HCT116 (cell line): ENCODE results near the gene ASB10. TPM values are rescaled to one million over a fixed set of nuclear protein-coding genes. Genes with fewer than 3 reads are reported as not detected.

Experiments used
- ATAC-seq: fragments of 200-7000 bp; cut with Tn5 transposase; 2 replicates; pipeline ENCODE4 v1.9.1; 2020; ENCODE audit warnings: mild to moderate bottlenecking, moderate library complexity
- BruUV-seq: library from RNA; stranded (reverse); fragments of 400-500 nt; replicated peaks from 2 replicates; lab custom pipeline; 2021; lab: Mats Ljungman, UMichigan
- CTCF ChIA-PET: fragments of 300-600 bp; sonication (Branson Sonifier 250); formaldehyde crosslinking; loops from one replicate; lab custom pipeline; 2021; ENCODE audit warnings: antibody characterized with exemption; lab: Charles Lee
- POLR2A ChIA-PET: fragments of 300-600, 350-600 bp; sonication (Branson Sonifier 250); formaldehyde crosslinking; loops from one replicate; lab custom pipeline; 2021; ENCODE audit warnings: antibody characterized with exemption; lab: Charles Lee
- RAD21 ChIA-PET, 2 experiments: fragments of 300-600 bp; sonication (Branson Sonifier 250); formaldehyde crosslinking; loops; one replicate each; lab custom pipeline; 2023; ENCODE audit warnings: low total read pairs in 2 of 2; ENCODE audit not compliant: uncharacterized antibody in 2 of 2, unreplicated experiment in 2 of 2, low non-redundant PET in 1 of 2; lab: Charles Lee
- DNase-seq: peaks from one replicate; pipeline ENCODE4 v3.0.0-alpha.2; 2010; ENCODE audit warnings: low read depth, low spot score
- H2AFZ ChIP-seq: fragments of 200-600 bp; shearing (Covaris generic), sonication (generic); 2 replicates; pipeline ENCODE4 v1.6.1; 2017; ENCODE audit warnings: low read depth, mixed run types, mixed read lengths, antibody characterized with exemption, low read length; ENCODE audit not compliant: poor library complexity, severe bottlenecking
- H3K27ac ChIP-seq: 2 replicates; pipeline ENCODE4 v1.5.1; 2012; ENCODE audit warnings: low read depth, low read length
- H3K27me3 ChIP-seq: fragments of 200-600 bp; sonication (generic); 2 replicates; pipeline ENCODE4 v1.6.1; 2016; ENCODE audit warnings: mixed run types, low read length, mixed read lengths; ENCODE audit not compliant: insufficient read depth
- H3K36me3 ChIP-seq, 2 experiments: fragments of 200-500 bp in 1 of 2; fragments of 200-600 bp in 1 of 2; sonication (Bioruptor generic) in 1 of 2; sonication (generic) in 1 of 2; 2 replicates each; pipeline versions ENCODE4 v1.5.1 to v1.6.1; 2014 to 2016; ENCODE audit warnings: low read length in 2 of 2, inconsistent platforms in 1 of 2, mixed read lengths in 1 of 2, mixed run types in 1 of 2; ENCODE audit not compliant: insufficient read depth in 2 of 2, control insufficient read depth in 1 of 2
- H3K4me1 ChIP-seq, 2 experiments: fragments of 200-600 bp in 1 of 2; sonication (generic) in 1 of 2; 2 replicates each; pipeline versions ENCODE4 v1.5.1 to v1.6.1; 2012 to 2017; ENCODE audit warnings: low read length in 2 of 2, inconsistent platforms in 1 of 2, mild to moderate bottlenecking in 1 of 2, mixed read lengths in 1 of 2, mixed run types in 1 of 2, moderate library complexity in 1 of 2; ENCODE audit not compliant: insufficient read depth in 2 of 2, control insufficient read depth in 1 of 2
- H3K4me2 ChIP-seq: fragments of 200-600 bp; sonication (generic); 2 replicates; pipeline ENCODE4 v1.6.1; 2017; ENCODE audit warnings: mixed run types, low read length, mixed read lengths
- H3K4me3 ChIP-seq, 2 experiments: fragments of 200-600 bp in 1 of 2; sonication (generic) in 1 of 2; replicated peaks in 1 of 2; 2 replicates each; pipeline ENCODE4 v1.5.1; 2011 to 2016; ENCODE audit warnings: low read length in 2 of 2, control low read depth in 1 of 2, low read depth in 1 of 2, mild to moderate bottlenecking in 1 of 2, mixed read lengths in 1 of 2, mixed run types in 1 of 2
- H3K79me2 ChIP-seq: fragments of 200-600 bp; sonication (generic); 2 replicates; pipeline ENCODE4 v1.6.1; 2017; ENCODE audit warnings: mild to moderate bottlenecking, mixed run types, low read length, moderate library complexity, mixed read lengths; ENCODE audit not compliant: insufficient read depth
- H3K9ac ChIP-seq: fragments of 200-600 bp; sonication (generic); 2 replicates; pipeline ENCODE4 v1.6.1; 2016; ENCODE audit warnings: low read length, mixed read lengths
- H3K9me2 ChIP-seq: fragments of 200-600 bp; sonication (generic), shearing (Covaris generic); 2 replicates; pipeline ENCODE4 v1.6.1; 2017; ENCODE audit warnings: mixed run types, mild to moderate bottlenecking, moderate library complexity; ENCODE audit not compliant: insufficient read depth
- H3K9me3 ChIP-seq, 2 experiments: fragments of 200-500 bp in 1 of 2; fragments of 200-600 bp in 1 of 2; sonication (Bioruptor generic) in 1 of 2; sonication (generic) in 1 of 2; 2 replicates each; pipeline ENCODE4 v1.6.1; 2014 to 2017; ENCODE audit warnings: low read length in 2 of 2, mixed read lengths in 2 of 2, inconsistent platforms in 1 of 2, low read depth in 1 of 2, mild to moderate bottlenecking in 1 of 2, mixed run types in 1 of 2, moderate library complexity in 1 of 2; ENCODE audit not compliant: control insufficient read depth in 1 of 2, insufficient read depth in 1 of 2
- H4K20me1 ChIP-seq: fragments of 200-600 bp; sonication (generic), shearing (Covaris generic); 2 replicates; pipeline ENCODE4 v1.6.1; 2017; ENCODE audit warnings: mixed run types, mild to moderate bottlenecking, moderate library complexity; ENCODE audit not compliant: insufficient read depth
- CBX3 ChIP-seq: IDR thresholded peaks from 2 replicates; pipeline ENCODE4 v1.6.1; 2012; ENCODE audit warnings: low read depth
- CEBPB ChIP-seq: IDR thresholded peaks from 2 replicates; pipeline ENCODE4 v1.6.1; 2012; ENCODE audit warnings: low read depth
- EGR1 ChIP-seq: IDR thresholded peaks from 2 replicates; pipeline ENCODE4 v1.6.1; 2012; ENCODE audit warnings: low read depth
- ELF1 ChIP-seq: IDR thresholded peaks from 2 replicates; pipeline ENCODE4 v1.6.1; 2012; ENCODE audit warnings: low read depth, borderline replicate concordance
- EZH2phosphoT487 ChIP-seq: fragments of 200-600 bp; IDR thresholded peaks from 2 replicates; pipeline ENCODE4 v1.6.1; 2018; ENCODE audit warnings: antibody characterized with exemption, borderline replicate concordance
- FOSL1 ChIP-seq: IDR thresholded peaks from 2 replicates; pipeline ENCODE4 v1.6.1; 2012; ENCODE audit warnings: low read depth
- JUND ChIP-seq: IDR thresholded peaks from 2 replicates; pipeline ENCODE4 v1.6.1; 2012
- POLR2A ChIP-seq: IDR thresholded peaks from 2 replicates; pipeline ENCODE4 v1.7.0; 2011; ENCODE audit warnings: borderline replicate concordance; ENCODE audit not compliant: insufficient read depth, insufficient read length; ENCODE audit errors: extremely low read depth
- RAD21 ChIP-seq: IDR thresholded peaks from 2 replicates; pipeline ENCODE4 v1.6.1; 2012; ENCODE audit warnings: low read depth, mild to moderate bottlenecking
- SIN3A ChIP-seq: IDR thresholded peaks from 2 replicates; pipeline ENCODE4 v1.6.1; 2012; ENCODE audit warnings: low read depth
- SP1 ChIP-seq: IDR thresholded peaks from 2 replicates; pipeline ENCODE4 v1.6.1; 2012; ENCODE audit warnings: low read depth
- SRF ChIP-seq: IDR thresholded peaks from 2 replicates; pipeline ENCODE4 v1.6.1; 2012; ENCODE audit warnings: low read depth
- TCF7L2 ChIP-seq: IDR thresholded peaks from 2 replicates; pipeline ENCODE4 v1.7.0; 2011; ENCODE audit warnings: borderline replicate concordance, inconsistent platforms; ENCODE audit not compliant: insufficient read depth, insufficient read length; ENCODE audit errors: extremely low read depth
- YY1 ChIP-seq: IDR thresholded peaks from 2 replicates; pipeline ENCODE4 v1.6.1; 2011; ENCODE audit warnings: low read length, low read depth, moderate library complexity, mild to moderate bottlenecking; ENCODE audit not compliant: insufficient replicate concordance; ENCODE audit errors: extremely low read depth
- ZFX ChIP-seq: fragments of 450-650 bp; IDR thresholded peaks from 2 replicates; pipeline ENCODE4 v1.6.1; 2017
- ZNF274 ChIP-seq: fragments of 200-500 bp; sonication (Bioruptor generic); IDR thresholded peaks from 2 replicates; pipeline ENCODE4 v1.6.1; 2014; ENCODE audit warnings: mild to moderate bottlenecking, low read depth, low read length, inconsistent platforms
- intact Hi-C: fragments of 100-400 bp; cut with micrococcal nuclease; formaldehyde crosslinking; loops from 2 replicates; pipeline ENCODE4 v1.10.0; 2022
- total RNA-seq: library from RNA; stranded (reverse); gene quantifications from one replicate; pipeline ENCODE4 v1.2.1, GENCODE V29; 2021; ENCODE audit not compliant: unreplicated experiment
- TF ChIP-seq, protein P1 (sequence below): IDR thresholded peaks from 2 replicates; pipeline ENCODE4 v1.6.1; 2011; ENCODE audit warnings: mild to moderate bottlenecking, low read length, moderate library complexity; ENCODE audit not compliant: insufficient replicate concordance; ENCODE audit errors: extremely low read depth
- TF ChIP-seq, protein P2 (sequence below): IDR thresholded peaks from 2 replicates; pipeline ENCODE4 v1.6.1; 2012; ENCODE audit warnings: low read depth

The ASB10 gene
- total RNA-seq, 1 experiment from 2014 or later, result not detected

DNA sequence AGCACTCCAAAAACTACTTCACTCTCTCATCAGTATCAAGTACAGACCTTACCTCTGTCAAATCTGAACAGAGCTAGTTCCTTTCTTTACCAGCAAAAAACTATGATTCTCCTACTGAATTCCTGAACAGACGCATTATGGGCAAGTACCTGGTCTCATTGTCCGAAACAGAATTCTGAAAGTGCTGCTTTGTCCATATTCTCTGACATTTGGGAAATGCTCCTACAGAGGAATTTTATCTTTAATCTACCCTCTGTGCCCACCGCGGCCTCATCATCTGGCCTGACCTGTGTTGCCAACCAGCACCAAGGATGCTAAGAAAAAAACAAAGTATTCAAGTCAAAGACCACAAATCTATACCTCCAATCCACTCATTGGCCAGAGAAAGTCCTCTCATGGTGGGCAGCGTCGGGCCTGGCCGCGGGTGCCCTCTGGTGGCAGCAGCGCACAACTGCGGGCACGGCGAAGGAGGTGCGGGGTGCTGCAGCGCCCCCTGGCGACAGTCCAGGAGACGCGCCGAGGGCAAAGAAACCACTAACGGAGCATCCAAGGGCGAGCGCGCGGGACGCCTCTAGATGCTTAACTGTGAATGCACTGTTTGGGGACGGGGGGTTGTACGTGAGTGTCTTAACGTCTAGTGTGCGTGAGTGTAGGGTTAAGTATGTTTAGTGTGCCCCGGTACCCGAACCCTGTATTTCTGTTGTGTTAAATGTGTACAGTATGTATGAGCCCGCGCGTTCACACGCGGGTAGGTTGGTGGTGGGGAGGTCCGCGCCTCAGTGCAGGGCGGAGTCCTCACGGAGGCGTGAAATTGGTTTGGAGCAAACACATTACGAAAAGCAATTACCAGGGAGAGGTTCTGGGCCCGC is 14.5 kb downstream of the ASB10 start (continued):
- TF ChIP-seq TCF7L2 (peak; percentile 34), ELF1 (no peak)

DNA sequence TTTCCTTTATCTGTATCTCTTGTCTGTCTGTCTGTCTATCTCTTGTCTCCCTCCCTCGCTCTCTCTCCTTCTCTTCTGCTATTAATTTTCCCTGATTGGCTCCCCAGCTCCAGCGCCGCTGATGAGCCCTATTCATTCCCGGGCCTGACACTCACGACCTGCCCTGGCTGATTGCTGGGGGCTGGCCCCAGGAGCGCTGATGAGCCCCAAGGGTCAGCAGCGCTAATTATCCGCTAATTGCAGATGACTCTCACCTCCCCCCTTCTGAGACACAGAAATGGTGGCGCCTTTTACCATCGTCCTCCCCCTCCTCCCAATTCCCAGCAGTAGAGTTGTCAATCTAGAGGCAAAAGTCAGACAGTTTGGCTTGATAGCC is 18.3 kb downstream of the ASB10 start:
- RAD21 ChIA-PET, result no interaction called here
- CTCF ChIA-PET, result interaction anchor here (1.0 to 1.3 kb wide), 5 partner anchors 9 to 53 kb away, joined by 3 to 7 read pairs (median 3); no protein-coding TSS in a partner anchor
- no peak for DNase-seq
- no peak for ATAC-seq
- H3K4me3 ChIP-seq, result no peak overlapping the region
- H3K36me3 ChIP-seq, result no peaks in the 10 kb centered on the region
- H4K20me1 ChIP-seq, result no peaks in the 10 kb centered on the region
- POLR2A ChIA-PET, result no interaction called here
- no peaks in the 10 kb centered on the region for H3K9me2 ChIP-seq
- no peak overlapping the region for H2AFZ ChIP-seq
- no peak overlapping the region for H3K27ac ChIP-seq
- no peak overlapping the region for H3K9ac ChIP-seq
- H3K4me2 ChIP-seq, result peak overlapping the region; percentile 94
- TF ChIP-seq CBX3, result no peak
- no peak for TF ChIP-seq ZNF274
- no peak for TF ChIP-seq EZH2phosphoT487
- TF ChIP-seq JUND, result no peak
- TF ChIP-seq FOSL1, result no peak
- TF ChIP-seq, protein P1, sequence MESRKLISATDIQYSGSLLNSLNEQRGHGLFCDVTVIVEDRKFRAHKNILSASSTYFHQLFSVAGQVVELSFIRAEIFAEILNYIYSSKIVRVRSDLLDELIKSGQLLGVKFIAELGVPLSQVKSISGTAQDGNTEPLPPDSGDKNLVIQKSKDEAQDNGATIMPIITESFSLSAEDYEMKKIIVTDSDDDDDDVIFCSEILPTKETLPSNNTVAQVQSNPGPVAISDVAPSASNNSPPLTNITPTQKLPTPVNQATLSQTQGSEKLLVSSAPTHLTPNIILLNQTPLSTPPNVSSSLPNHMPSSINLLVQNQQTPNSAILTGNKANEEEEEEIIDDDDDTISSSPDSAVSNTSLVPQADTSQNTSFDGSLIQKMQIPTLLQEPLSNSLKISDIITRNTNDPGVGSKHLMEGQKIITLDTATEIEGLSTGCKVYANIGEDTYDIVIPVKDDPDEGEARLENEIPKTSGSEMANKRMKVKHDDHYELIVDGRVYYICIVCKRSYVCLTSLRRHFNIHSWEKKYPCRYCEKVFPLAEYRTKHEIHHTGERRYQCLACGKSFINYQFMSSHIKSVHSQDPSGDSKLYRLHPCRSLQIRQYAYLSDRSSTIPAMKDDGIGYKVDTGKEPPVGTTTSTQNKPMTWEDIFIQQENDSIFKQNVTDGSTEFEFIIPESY, result no peak
- TF ChIP-seq ELF1, result no peak
- TF ChIP-seq TCF7L2, result no peak
- no peak for TF ChIP-seq SIN3A
- no peak for TF ChIP-seq SRF
- TF ChIP-seq POLR2A, result no peak
- TF ChIP-seq SP1, result no peak
- TF ChIP-seq YY1, result no peak
- TF ChIP-seq RAD21, result no peak
- TF ChIP-seq, protein P2, sequence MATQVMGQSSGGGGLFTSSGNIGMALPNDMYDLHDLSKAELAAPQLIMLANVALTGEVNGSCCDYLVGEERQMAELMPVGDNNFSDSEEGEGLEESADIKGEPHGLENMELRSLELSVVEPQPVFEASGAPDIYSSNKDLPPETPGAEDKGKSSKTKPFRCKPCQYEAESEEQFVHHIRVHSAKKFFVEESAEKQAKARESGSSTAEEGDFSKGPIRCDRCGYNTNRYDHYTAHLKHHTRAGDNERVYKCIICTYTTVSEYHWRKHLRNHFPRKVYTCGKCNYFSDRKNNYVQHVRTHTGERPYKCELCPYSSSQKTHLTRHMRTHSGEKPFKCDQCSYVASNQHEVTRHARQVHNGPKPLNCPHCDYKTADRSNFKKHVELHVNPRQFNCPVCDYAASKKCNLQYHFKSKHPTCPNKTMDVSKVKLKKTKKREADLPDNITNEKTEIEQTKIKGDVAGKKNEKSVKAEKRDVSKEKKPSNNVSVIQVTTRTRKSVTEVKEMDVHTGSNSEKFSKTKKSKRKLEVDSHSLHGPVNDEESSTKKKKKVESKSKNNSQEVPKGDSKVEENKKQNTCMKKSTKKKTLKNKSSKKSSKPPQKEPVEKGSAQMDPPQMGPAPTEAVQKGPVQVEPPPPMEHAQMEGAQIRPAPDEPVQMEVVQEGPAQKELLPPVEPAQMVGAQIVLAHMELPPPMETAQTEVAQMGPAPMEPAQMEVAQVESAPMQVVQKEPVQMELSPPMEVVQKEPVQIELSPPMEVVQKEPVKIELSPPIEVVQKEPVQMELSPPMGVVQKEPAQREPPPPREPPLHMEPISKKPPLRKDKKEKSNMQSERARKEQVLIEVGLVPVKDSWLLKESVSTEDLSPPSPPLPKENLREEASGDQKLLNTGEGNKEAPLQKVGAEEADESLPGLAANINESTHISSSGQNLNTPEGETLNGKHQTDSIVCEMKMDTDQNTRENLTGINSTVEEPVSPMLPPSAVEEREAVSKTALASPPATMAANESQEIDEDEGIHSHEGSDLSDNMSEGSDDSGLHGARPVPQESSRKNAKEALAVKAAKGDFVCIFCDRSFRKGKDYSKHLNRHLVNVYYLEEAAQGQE, result no peak
- TF ChIP-seq CEBPB, result no peak
- no peak for TF ChIP-seq EGR1
- TF ChIP-seq ZFX, result no peak
- TF ChIP-seq, all 23 proteins: peak for 0
- H3K9me3 ChIP-seq, result peaks cover 0 to 8% of the 10 kb centered on the region in 2 experiments; a peak in 1 of 4 replicates
- no peaks in the 10 kb centered on the region for H3K27me3 ChIP-seq
- BruUV-seq, result no TSS peak
- intact Hi-C loops, result no loop called here
- no peaks in the 10 kb centered on the region for H3K79me2 ChIP-seq
- H3K4me1 ChIP-seq, result peaks cover 0 to 12% of the 10 kb centered on the region in 2 experiments; a peak in 2 of 4 replicates
